Activated T-helper 1 cell treated with anti-CD3 and anti-CD28 coated beads, Interleukin-12 subunit alpha, Interleukin-12 subunit beta, Interleukin-2, Interleukin-4 antibody, amounts not matched to agents 30 ng/mL and 10 ng/mL and 1 ng/mL, durations not matched to agents 14 hours and 24 hours and 36 hours (primary cell): ENCODE data around the gene LMF1. TPM values are rescaled to one million over a fixed set of nuclear protein-coding genes. Genes with fewer than 3 reads are reported as not detected.

ENCODE experiments used
- DNase-seq: peaks from one replicate; pipeline ENCODE4 v3.0.0; 2021; ENCODE audit warnings: low spot score
- H3K27ac Mint-ChIP-seq: one replicate; pipeline ENCODE4 v1.8.0; 2021; ENCODE audit warnings: mild to moderate bottlenecking, mixed read lengths
- H3K27me3 Mint-ChIP-seq: one replicate; pipeline ENCODE4 v1.8.0; 2022; ENCODE audit warnings: mild to moderate bottlenecking, moderate library complexity, mixed read lengths; ENCODE audit not compliant: insufficient read depth
- H3K36me3 Mint-ChIP-seq: one replicate; pipeline ENCODE4 v1.8.0; 2021; ENCODE audit warnings: low read depth, mixed read lengths
- H3K4me1 Mint-ChIP-seq: one replicate; pipeline ENCODE4 v1.8.0; 2021; ENCODE audit warnings: low read depth, mixed read lengths
- H3K4me3 Mint-ChIP-seq: one replicate; pipeline ENCODE4 v1.8.0; 2021; ENCODE audit warnings: mild to moderate bottlenecking, moderate library complexity, mixed read lengths
- H3K9me3 Mint-ChIP-seq: one replicate; pipeline ENCODE4 v1.8.0; 2021; ENCODE audit warnings: mixed read lengths
- intact Hi-C: fragments of 100-400 bp; cut with micrococcal nuclease; formaldehyde crosslinking; loops from one replicate; pipeline ENCODE4 v1.15.1; 2024
- total RNA-seq: library from RNA; stranded (reverse); gene quantifications from 2 replicates; pipeline ENCODE4 v1.2.3, GENCODE V29; 2022

The LMF1 gene
- total RNA-seq: 6.8 and 10.4 TPM in 2 replicates

DNA sequence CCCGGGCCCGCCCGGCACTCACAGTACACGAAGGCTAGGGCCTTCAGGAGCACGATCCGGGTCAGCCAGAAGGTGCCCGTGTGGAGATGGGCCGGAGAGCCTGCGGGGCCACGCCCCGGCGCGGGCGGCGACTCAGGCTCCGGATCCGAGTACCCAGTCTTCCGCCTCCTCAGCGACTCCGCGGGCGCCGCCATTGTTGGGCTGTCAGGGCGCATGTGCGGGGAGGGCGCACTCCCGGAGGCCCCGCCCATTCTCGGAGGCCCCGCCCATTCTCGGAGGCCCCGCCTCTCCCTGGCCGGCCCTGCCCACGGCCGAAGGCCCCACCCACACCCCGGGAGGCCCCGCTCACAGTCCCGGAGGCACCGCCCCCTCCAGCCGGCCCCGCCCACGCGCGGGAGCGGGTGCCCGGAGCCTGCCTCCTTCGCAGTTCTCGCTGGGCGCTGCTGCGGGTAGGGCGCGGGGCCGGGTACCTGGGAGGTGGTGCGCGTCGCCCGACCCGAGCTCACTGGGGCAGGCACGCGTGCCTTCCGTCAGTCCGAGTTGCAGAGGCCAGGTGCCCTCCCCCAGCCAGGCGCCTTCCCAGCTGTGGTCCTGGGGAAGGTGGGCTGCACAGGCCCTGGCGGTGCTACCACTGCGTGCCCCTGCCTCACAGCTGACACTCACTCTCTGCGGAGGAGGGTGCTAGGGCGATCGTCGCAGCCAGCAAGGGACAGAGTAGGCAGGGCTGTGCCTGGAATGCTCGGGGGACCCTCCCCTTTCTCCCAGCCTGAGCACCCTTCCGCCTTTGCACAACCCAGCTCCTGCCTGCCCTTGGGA is at the start of gene LMF1:
Gene LMF1, minus strand, starts transcription at position 219 of the 816 bp plus-strand sequence. Its CDS starts 4 bp downstream, at position 215.
- Mint-ChIP-seq H3K36me3 (peaks cover 6% of the 10 kb centered on the region), H3K9me3 (no peaks in the 10 kb centered on the region), H3K4me3 (peak within 1 kb of the TSS; percentile 77), H3K4me1 (peaks cover 8% of the 10 kb centered on the region), H3K27ac (peak within 1 kb of the TSS; percentile 73), H3K27me3 (peaks cover 9% of the 10 kb centered on the region)
- DNase-seq: peak; percentile 94
- intact Hi-C loops: loop anchor here (1.0 to 10.0 kb wide), 5 partner anchors 10 to 441 kb away; partner anchors contain the start of genes CIAO3, SOX8 and UNKL

DNA sequence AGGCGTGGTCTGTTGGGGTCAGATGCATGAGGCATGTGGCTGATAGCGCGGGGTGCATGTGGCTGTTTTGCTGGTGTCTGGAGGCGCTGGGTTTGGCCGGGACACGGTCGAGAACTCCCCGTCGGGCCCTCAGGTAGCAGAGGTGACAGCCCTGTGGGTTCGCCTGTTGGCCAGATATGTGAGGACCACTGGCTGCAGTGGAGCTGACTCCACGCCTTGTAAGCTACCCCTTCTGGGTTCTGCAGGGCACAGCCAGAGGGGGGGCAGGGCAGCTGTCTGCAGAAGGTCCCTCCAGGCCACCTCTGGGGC is 49.3 kb upstream of the LMF1 start:
- Mint-ChIP-seq H3K27ac (no peak overlapping the region), H3K36me3 (no peaks in the 10 kb centered on the region), H3K27me3 (no peaks in the 10 kb centered on the region), H3K4me1 (no peaks in the 10 kb centered on the region), H3K9me3 (no peaks in the 10 kb centered on the region), H3K4me3 (no peak overlapping the region)
- intact Hi-C loops: no loop called here
- DNase-seq: no peak

DNA sequence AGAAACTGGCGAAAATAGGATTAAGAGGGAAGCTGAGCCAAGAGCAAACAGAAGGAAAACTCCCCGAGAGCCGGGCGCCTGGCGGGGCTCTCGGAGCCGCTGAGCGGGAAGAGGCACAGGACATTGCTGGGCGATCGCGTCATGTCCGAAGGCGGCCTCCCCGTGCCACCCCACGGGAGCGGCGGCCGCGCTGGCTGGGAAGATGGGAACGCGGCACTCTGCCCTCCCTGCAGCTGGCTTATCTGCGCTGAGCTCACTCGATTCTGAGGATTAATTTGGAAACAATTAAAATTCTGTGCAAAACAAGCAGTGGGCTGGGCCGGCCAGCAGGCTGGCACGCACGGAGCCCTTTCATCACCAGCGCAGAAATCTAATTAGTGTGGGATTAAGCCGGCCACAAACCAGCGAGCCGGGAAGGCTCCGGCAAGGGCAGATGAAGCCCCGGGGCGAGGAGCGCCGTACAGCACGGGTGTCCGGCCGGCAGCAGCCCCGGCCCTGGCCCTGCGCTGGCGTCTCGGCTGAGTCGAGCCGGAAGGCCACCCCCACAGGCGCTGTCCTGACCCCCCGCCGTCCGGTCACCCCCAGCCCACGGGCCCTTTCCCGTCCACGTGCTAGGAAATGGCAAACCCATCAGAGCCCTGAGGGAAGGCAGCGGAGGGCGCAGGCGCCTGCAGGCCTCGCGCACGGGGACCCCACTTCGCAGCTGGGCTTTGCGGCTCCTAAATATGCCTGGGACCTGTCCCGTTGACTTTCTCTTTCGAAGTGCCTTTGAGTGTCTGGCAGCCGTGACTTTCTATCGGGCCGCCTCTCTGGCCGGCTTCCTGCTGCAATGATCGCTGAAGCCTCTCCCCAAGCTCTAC is 48.7 kb upstream of the LMF1 start:
- Mint-ChIP-seq H3K4me3 (no peak overlapping the region), H3K9me3 (no peaks in the 10 kb centered on the region), H3K27me3 (no peaks in the 10 kb centered on the region), H3K36me3 (no peaks in the 10 kb centered on the region), H3K4me1 (no peaks in the 10 kb centered on the region), H3K27ac (no peak overlapping the region)
- DNase-seq: no peak
- intact Hi-C loops: no loop called here

DNA sequence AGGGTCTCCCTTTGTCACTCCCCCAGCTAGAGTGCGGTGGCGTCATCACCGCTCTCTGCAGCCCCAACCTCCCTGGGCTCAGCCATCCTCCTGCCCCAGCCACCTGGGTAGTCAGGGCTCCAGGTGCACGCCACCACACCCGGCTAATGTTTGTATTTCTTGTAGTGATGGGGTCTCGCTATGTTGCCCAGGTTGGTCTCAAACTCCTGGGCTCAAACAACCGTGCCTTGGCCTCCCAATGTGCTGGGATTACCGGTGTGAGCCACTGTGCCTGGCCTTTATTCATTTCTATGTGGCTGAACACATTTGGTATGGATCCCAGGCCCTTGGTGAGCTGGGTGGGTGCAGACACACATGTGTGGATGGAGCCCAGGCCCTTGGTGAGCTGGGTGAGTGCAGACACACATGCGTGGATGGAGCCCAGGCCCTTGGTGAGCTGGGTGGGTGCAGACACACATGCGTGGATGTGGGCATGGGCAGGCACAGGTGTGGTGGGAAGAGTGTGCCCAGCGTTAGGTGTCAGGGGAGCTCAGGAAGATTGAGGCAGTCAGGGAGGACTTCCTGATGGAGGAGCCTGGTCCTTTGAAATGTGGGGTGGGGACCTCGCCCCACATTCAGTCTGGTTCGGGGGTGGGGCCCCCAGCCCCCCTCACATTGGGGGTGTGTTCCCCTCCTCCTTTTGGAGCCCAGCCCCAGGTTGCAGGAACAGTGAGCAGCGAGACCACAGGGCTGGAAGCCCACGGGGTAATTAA is 47.8 kb upstream of the LMF1 start:
- intact Hi-C loops: no loop called here
- Mint-ChIP-seq H3K4me1 (no peaks in the 10 kb centered on the region), H3K27ac (no peak overlapping the region), H3K27me3 (no peaks in the 10 kb centered on the region), H3K9me3 (no peaks in the 10 kb centered on the region), H3K36me3 (no peaks in the 10 kb centered on the region), H3K4me3 (no peak overlapping the region)
- no peak for DNase-seq

DNA sequence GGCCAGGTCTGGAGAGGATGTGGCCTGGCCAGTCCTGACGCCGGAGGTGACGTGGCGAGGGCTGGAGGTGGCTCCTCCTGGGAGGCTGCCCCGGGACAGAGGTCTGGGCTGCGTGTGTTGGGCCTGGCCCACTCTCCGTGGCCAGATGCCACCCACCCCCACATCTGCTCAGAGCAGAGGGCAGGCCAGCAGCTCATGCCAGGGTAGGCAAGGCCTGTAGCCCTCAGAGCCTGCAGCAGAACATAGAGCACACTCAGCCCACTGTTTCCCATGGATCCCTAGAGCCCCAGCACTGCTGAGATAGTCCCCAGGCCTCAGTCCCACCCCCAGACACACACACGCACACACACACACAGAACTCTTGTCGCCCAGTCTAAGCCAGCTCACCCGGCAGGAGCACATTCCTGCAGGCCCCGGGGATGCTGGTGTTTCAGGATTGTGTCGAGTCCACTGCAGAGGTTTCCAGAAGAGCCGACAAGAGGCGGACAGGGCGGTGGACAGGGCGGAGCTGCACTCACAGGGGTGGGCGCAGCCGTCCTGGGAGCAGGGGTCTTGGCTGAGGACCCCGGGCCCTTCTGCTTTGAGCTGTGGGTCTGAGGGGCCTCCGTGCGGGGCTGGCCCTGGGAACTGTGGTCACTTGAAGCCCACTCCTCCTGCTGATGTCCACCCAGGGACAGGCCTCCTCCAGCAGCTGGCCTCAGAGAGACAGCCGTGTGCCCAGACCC is 44.1 kb upstream of the LMF1 start:
- Mint-ChIP-seq H3K27me3 (no peaks in the 10 kb centered on the region), H3K9me3 (no peaks in the 10 kb centered on the region), H3K4me1 (no peaks in the 10 kb centered on the region), H3K27ac (no peak overlapping the region), H3K4me3 (no peak overlapping the region), H3K36me3 (no peaks in the 10 kb centered on the region)
- intact Hi-C loops: no loop called here
- DNase-seq: no peak

DNA sequence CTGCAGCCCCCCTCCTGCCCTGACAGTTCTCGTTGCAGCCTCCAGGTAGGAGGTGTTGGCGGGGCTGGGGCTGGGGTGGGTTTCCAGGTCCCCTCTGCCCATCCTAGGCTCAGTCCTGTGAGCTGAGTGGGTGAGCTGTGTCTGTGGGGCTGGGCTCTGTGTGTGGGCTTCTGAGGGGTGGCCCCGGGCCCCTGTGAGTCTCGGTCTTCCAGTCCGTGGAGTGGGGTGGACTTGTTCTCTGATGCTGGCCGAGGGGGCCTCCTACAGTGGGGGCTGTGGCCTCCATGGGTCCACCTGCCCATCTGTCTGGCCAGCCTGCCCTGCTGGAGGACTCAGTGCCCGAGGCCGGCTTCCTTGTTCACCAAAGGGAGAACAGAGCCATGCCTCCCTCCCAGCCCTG is 43.4 kb upstream of the LMF1 start:
- Mint-ChIP-seq H3K27ac (no peak overlapping the region), H3K4me1 (no peaks in the 10 kb centered on the region), H3K27me3 (no peaks in the 10 kb centered on the region), H3K36me3 (no peaks in the 10 kb centered on the region), H3K4me3 (no peak overlapping the region), H3K9me3 (no peaks in the 10 kb centered on the region)
- DNase-seq: no peak
- intact Hi-C loops: no loop called here

DNA sequence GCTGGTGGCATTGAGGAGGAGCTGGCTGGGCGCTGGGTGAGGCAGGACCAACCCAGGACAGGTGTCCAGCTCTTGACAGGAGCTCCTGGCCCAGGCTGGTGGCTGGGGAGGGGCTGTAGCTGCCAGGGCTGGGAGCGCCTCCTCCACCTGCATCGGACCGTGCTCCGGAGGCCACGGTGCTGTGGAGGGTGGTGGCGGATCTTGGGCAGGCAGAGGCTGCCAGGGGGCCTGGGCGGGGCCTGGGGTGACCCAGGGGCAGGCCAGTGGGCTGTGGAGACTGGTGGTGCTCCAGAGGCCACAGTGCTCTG is 42.8 kb upstream of the LMF1 start:
- DNase-seq: no peak
- H3K36me3 Mint-ChIP-seq: no peaks in the 10 kb centered on the region
- H3K27me3 Mint-ChIP-seq: peaks cover 1% of the 10 kb centered on the region
- intact Hi-C loops: no loop called here
- no peak overlapping the region for H3K27ac Mint-ChIP-seq
- no peaks in the 10 kb centered on the region for H3K4me1 Mint-ChIP-seq
- H3K9me3 Mint-ChIP-seq: no peaks in the 10 kb centered on the region
- H3K4me3 Mint-ChIP-seq: no peak overlapping the region

DNA sequence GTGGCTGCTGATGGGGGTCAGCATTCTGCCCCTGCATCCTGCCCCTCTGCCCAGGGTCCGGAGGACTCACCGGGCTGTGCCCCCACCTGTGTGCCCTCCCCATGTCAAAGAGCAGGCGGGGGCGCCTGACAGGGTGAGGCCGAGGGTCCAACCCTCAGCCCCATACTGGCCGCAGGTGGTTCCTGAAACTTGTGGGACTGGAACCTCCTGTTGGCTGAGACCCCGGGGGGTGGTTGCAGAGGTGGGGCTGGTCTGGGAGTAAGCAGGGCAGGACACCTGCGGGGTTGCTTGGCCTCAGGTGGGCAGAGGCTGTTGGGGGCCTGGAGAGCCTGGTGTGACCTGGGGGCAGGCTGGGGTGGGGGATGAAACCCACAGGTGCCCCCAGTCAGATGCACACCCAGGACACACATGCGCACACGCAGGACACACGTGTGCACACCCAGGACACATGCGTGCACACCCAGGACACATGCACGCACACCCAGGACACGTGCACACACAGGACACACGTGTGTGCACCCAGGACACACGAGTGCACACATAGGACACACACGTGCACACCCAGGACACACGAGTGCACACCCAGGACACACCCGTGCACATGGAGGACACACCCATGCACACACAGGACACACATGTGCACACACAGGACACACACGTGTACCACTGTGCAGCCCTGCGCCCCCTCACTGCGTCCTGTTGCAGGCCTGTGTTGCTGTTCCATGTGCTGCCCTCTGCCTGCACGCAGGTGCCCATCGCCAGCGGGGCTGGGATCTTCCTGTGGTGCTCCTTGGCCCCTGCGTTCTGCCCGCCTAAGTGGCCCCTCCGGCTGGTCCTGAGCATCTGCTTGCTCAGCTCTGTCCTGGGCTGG is 42.2 kb upstream of the LMF1 start:
- Mint-ChIP-seq H3K27ac (no peak overlapping the region), H3K4me1 (no peaks in the 10 kb centered on the region), H3K36me3 (no peaks in the 10 kb centered on the region), H3K27me3 (peaks cover 3% of the 10 kb centered on the region), H3K4me3 (no peak overlapping the region), H3K9me3 (no peaks in the 10 kb centered on the region)
- intact Hi-C loops: no loop called here
- no peak for DNase-seq

DNA sequence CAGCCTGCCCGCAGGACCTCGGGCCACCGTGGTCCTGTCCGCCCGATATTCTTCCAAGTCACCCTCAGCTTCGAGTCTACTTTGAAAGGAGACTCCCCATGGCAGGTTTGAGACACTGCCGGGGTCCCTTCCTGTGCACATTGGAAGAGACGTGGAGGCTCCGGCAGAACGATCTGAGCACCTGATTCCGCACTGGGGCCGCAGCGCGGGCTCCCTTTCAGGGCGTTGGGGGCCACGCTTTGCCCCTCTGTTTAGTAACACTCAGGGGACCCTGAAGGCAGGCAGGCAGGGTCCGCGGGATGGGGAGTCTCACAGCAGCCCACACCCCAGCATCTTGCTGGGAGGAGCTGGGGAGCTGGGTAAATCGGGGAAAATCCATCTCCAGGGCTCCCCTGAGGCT is 41.4 kb upstream of the LMF1 start:
- no peaks in the 10 kb centered on the region for H3K9me3 Mint-ChIP-seq
- intact Hi-C loops: no loop called here
- DNase-seq: no peak
- no peak overlapping the region for H3K27ac Mint-ChIP-seq
- H3K36me3 Mint-ChIP-seq: no peaks in the 10 kb centered on the region
- H3K4me3 Mint-ChIP-seq: no peak overlapping the region
- peaks cover 3% of the 10 kb centered on the region for H3K27me3 Mint-ChIP-seq
- no peaks in the 10 kb centered on the region for H3K4me1 Mint-ChIP-seq

DNA sequence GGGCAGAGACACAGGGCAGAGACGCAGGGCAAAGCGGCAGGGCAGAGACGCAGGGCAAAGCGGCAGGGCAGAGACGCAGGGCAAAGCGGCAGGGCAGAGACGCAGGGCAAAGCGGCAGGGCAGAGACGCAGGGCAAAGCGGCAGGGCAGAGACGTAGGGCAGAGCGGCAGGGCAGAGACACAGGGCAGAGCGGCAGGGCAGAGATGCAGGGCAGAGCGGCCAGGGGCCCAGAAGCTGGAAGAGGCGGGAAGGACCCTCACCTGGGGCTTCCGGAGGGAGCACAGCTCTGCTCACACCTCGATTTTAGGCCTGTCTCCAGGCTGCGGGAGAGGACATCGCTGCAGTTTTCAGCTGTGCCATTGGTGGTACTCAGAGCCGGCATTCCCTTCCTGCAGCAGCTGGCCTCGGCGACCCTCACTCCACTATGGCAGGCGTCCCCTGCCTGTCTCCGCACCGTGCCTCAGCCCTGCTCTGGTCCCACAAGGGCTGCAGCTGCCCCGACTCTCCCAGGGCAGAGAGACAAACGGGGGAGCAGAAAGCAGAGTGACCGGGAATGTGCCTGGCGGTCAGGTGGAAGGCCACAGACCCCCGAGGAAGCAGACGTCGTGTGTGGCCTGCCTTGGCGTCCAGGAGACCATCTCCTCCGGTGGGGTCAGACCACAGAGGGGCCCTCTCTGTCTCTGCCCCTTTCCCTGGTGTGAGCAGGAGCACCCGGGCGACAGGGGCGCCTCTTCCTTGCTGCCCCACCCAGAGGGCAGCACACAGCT is 40.7 kb upstream of the LMF1 start:
- H3K36me3 Mint-ChIP-seq: no peaks in the 10 kb centered on the region
- H3K9me3 Mint-ChIP-seq: no peaks in the 10 kb centered on the region
- H3K4me1 Mint-ChIP-seq: no peaks in the 10 kb centered on the region
- no peak overlapping the region for H3K27ac Mint-ChIP-seq
- H3K4me3 Mint-ChIP-seq: no peak overlapping the region
- intact Hi-C loops: no loop called here
- DNase-seq: no peak
- H3K27me3 Mint-ChIP-seq: peaks cover 3% of the 10 kb centered on the region

DNA sequence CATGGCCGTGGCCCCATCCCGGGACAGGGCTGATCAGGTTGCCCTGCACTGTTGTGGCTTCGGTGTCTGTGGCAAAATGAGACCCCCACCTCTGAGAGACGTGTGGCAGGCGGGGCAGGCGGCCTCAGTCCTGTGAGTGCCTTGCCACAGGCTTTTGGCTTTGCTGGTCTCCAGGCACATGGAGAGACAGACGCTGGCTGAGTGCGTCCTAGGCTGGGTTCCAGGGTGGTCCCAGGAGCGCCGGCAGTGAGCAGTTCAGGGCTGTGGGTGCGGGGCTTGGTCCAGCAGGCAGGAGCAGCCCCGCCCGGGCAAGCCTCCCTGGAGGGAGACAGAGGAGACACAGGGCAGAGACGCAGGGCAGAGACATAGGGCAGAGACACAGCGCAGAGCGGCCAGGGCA is 40.0 kb upstream of the LMF1 start:
- Mint-ChIP-seq H3K4me3 (no peak overlapping the region), H3K9me3 (no peaks in the 10 kb centered on the region), H3K4me1 (peaks cover 4% of the 10 kb centered on the region), H3K36me3 (no peaks in the 10 kb centered on the region), H3K27ac (no peak overlapping the region), H3K27me3 (peaks cover 8% of the 10 kb centered on the region)
- intact Hi-C loops: no loop called here
- DNase-seq: no peak
